K562 (cell line): Measurements from ENCODE around the gene PARP9. TPM values are rescaled to one million over a fixed set of nuclear protein-coding genes. Genes with fewer than 3 reads are reported as not detected.

Source experiments
- CUX1 ChIP-seq: fragments of 200-800 bp; sonication (Bioruptor generic); IDR thresholded peaks from 2 replicates; pipeline ENCODE4 v1.6.1; 2016; ENCODE audit warnings: missing genetic modification characterization, missing compliant biosample characterization
- EP400 ChIP-seq: fragments of 450-650 bp; IDR thresholded peaks from 2 replicates; pipeline ENCODE4 v1.6.1; 2017; ENCODE audit warnings: antibody characterized with exemption, mild to moderate bottlenecking, moderate library complexity
- ETV5 ChIP-seq: sonication (generic); formaldehyde crosslinking; IDR thresholded peaks from 2 replicates; pipeline ENCODE4 v1.4.0; 2020; ENCODE audit warnings: low read depth, mild to moderate bottlenecking, missing genetic modification reagents
- HDAC6 ChIP-seq: IDR thresholded peaks from 2 replicates; pipeline ENCODE4 v1.6.1; 2012; ENCODE audit warnings: low read depth, mild to moderate bottlenecking, control low read depth, inconsistent platforms, low read length, moderate library complexity
- HOXB6 ChIP-seq: fragments of 250-450 bp; sonication (Bioruptor Pico); IDR thresholded peaks from 2 replicates; pipeline ENCODE4 v1.5.1; 2022; ENCODE audit warnings: mild to moderate bottlenecking, borderline replicate concordance
- IRF2 ChIP-seq: sonication (generic); formaldehyde crosslinking; IDR thresholded peaks from 2 replicates; pipeline ENCODE4 v1.8.1; 2022; ENCODE audit warnings: mild to moderate bottlenecking, missing genetic modification reagents
- KAT8 ChIP-seq: fragments of 450-650 bp; IDR thresholded peaks from 2 replicates; pipeline ENCODE4 v1.6.1; 2016; ENCODE audit warnings: low read depth, mild to moderate bottlenecking
- RBBP5 ChIP-seq: fragments of 200-600 bp; sonication (generic); IDR thresholded peaks from 2 replicates; pipeline ENCODE4 v1.6.1; 2012; ENCODE audit warnings: borderline replicate concordance, mild to moderate bottlenecking, low read length, control low read depth, inconsistent platforms; ENCODE audit not compliant: insufficient read depth, poor library complexity, severe bottlenecking
- RFX7 ChIP-seq: fragments of 250-450 bp; sonication (Bioruptor Pico); IDR thresholded peaks from 2 replicates; pipeline ENCODE4 v1.5.1; 2021; ENCODE audit warnings: mild to moderate bottlenecking
- RREB1 ChIP-seq: fragments of 250-450 bp; sonication (Bioruptor Pico); IDR thresholded peaks from 2 replicates; pipeline ENCODE4 v1.4.0; 2020
- SETDB1 ChIP-seq: IDR thresholded peaks from one replicate; pipeline ENCODE4 v1.6.1; 2012; ENCODE audit warnings: low read length, control low read depth, inconsistent platforms
- STAG1 ChIP-seq: sonication (generic); formaldehyde crosslinking; IDR thresholded peaks from 2 replicates; pipeline ENCODE4 v1.5.0; 2020; ENCODE audit warnings: missing genetic modification reagents, borderline replicate concordance
- ZNF174 ChIP-seq: fragments of 250-450 bp; sonication (Bioruptor Pico); IDR thresholded peaks from 2 replicates; pipeline ENCODE4 v1.4.0; 2020; ENCODE audit warnings: mild to moderate bottlenecking
- ZNF197 ChIP-seq: fragments of 200-800 bp; sonication (Bioruptor generic); IDR thresholded peaks from 2 replicates; pipeline ENCODE4 v1.6.1; 2016; ENCODE audit warnings: low read depth, missing genetic modification characterization, missing compliant biosample characterization
- ZNF76 ChIP-seq: fragments of 250-450 bp; sonication (Bioruptor Pico); IDR thresholded peaks from 2 replicates; pipeline ENCODE4 v1.4.0; 2020; ENCODE audit warnings: mild to moderate bottlenecking, moderate library complexity, borderline replicate concordance
- ZNF780A ChIP-seq: fragments of 250-450 bp; sonication (Bioruptor Pico); IDR thresholded peaks from 2 replicates; pipeline ENCODE4 v1.5.0; 2021; ENCODE audit warnings: mild to moderate bottlenecking
- polyA plus RNA-seq, 8 experiments: library from polyadenylated mRNA; depleted of rRNA in 4 of 8; stranded (reverse) in 5 of 8; unstranded in 3 of 8; fragments of >200 nt; fragmentation: Nextera tagmentation in 2 of 8; fragmentation: Illumina TruSeq in 1 of 8; extraction: Ambion mirVana in 2 of 8; extraction: Trizol in 1 of 8; gene quantifications; 2 replicates each; pipeline versions ENCODE4 v1.2.1 to v1.2.3, GENCODE V29; 2011 to 2014; ENCODE audit warnings: inconsistent platforms in 1 of 8, missing spikeins in 1 of 8
- total RNA-seq, 7 experiments: library from RNA; depleted of rRNA in 6 of 7; stranded (reverse); fragments of >200 nt in 6 of 7; fragmentation: Illumina TruSeq in 2 of 7; extraction: Trizol in 2 of 7; gene quantifications; 2 replicates each; pipeline versions ENCODE4 v1.2.1 to v1.2.3, GENCODE V29; 2011 to 2021; ENCODE audit warnings: low replicate concordance in 1 of 7

Gene PARP9
- total and polyA plus RNA-seq, 9 of the 15 experiments (the other 6 are each of a cell fraction or from before 2014, with no cell fraction given) = 2.1 to 4.8 (median 3.4) TPM

- TF ChIP-seq KAT8 (no peak), SETDB1 (no peak), IRF2 (CRISPR knock-in tag) (no peak), CUX1 (CRISPR knock-in tag) (no peak), ZNF780A (CRISPR knock-in tag) (no peak), ZNF76 (CRISPR knock-in tag) (no peak), STAG1 (CRISPR knock-in tag) (no peak), ETV5 (CRISPR knock-in tag) (no peak), RFX7 (CRISPR knock-in tag) (no peak), ZNF174 (CRISPR knock-in tag) (no peak), HOXB6 (CRISPR knock-in tag) (no peak), RREB1 (CRISPR knock-in tag) (no peak), EP400 (peak; percentile 29; the same call in 1 of the 2 replicates), RBBP5 (no peak), ZNF197 (CRISPR knock-in tag) (no peak), HDAC6 (no peak)
Measured at GRCh38 chr3:122562923-122563716, 980 bp downstream of the PARP9 start (continued).
